ENCODE measurements around the gene DLG1.

DNA sequence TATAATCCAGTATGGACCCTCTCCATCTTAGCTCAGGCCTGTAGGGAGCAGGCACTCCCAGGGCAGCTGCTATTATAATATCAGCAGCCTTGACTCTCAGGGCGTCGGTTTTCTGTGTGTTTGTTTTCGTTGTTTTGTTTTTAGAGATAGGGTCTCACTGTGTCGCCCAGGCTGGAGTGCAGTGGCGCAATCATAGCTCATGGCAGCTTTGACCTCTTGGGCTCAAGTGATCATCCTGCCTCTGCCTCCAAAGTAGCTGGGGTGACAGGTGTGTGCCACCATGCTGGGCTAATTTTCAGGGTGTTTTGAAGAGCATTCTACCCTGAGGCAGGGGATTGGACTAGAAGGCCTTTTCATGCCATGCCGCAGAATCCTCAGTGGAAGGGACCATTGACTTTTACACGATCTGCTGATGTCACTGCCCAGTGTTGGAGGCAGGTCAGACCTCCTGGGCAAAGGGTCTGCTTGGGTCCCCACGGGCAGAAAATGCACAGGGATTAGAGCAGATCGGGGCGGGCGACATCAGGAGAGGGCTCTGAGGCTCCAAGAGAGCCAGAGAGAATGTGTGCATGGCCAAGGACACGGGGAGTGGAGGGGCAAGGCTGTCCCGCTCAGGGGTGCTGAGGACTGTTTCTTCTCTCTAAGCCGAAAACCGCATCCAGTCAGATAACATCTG is 276.5 kb downstream of the DLG1 start:
- TF ChIP-seq, protein P1, sequence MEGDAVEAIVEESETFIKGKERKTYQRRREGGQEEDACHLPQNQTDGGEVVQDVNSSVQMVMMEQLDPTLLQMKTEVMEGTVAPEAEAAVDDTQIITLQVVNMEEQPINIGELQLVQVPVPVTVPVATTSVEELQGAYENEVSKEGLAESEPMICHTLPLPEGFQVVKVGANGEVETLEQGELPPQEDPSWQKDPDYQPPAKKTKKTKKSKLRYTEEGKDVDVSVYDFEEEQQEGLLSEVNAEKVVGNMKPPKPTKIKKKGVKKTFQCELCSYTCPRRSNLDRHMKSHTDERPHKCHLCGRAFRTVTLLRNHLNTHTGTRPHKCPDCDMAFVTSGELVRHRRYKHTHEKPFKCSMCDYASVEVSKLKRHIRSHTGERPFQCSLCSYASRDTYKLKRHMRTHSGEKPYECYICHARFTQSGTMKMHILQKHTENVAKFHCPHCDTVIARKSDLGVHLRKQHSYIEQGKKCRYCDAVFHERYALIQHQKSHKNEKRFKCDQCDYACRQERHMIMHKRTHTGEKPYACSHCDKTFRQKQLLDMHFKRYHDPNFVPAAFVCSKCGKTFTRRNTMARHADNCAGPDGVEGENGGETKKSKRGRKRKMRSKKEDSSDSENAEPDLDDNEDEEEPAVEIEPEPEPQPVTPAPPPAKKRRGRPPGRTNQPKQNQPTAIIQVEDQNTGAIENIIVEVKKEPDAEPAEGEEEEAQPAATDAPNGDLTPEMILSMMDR (conservative IDR thresholded peaks at IDR 0.05; ENCODE audit: low read length) = no peak
- TF ChIP-seq EZH2phosphoT487 (IDR thresholded peaks at IDR 0.05; ENCODE audit: borderline replicate concordance, low read depth, low read length) = no peak
